T-helper 2 cell treated with Interferon-gamma antibody and Interleukin-4, amounts not matched to agents 5 μg/mL and 100 μg/mL, for 36 hours (primary cell): ENCODE results near the gene EIF3L.

Experiments used
- DNase-seq: peaks from one replicate; pipeline ENCODE4 v3.0.0; 2021; ENCODE audit warnings: low spot score
- H3K27ac Mint-ChIP-seq: one replicate; pipeline ENCODE4 v1.8.0; 2021; ENCODE audit warnings: mild to moderate bottlenecking, mixed read lengths
- H3K27me3 Mint-ChIP-seq: one replicate; pipeline ENCODE4 v1.8.0; 2021; ENCODE audit warnings: low read depth, mixed read lengths
- H3K36me3 Mint-ChIP-seq: one replicate; pipeline ENCODE4 v1.8.0; 2021; ENCODE audit warnings: low read depth, mixed read lengths
- H3K4me1 Mint-ChIP-seq: one replicate; pipeline ENCODE4 v1.8.0; 2021; ENCODE audit warnings: low read depth, mixed read lengths
- H3K4me3 Mint-ChIP-seq: one replicate; pipeline ENCODE4 v1.8.0; 2022; ENCODE audit warnings: mild to moderate bottlenecking, moderate library complexity, mixed read lengths
- H3K9me3 Mint-ChIP-seq: one replicate; pipeline ENCODE4 v1.8.0; 2021; ENCODE audit warnings: mixed read lengths

Gene EIF3L

GRCh38 chr22:37824674-37825641, 24.3 kb upstream of the EIF3L start:
- peak; percentile 23 for DNase-seq
- H3K36me3 Mint-ChIP-seq: peaks cover 5% of the 10 kb centered on the region
- H3K4me3 Mint-ChIP-seq: peak overlapping the region; percentile 73
- peaks cover 28% of the 10 kb centered on the region for H3K27me3 Mint-ChIP-seq
- H3K9me3 Mint-ChIP-seq: no peaks in the 10 kb centered on the region
- no peak overlapping the region for H3K27ac Mint-ChIP-seq
- H3K4me1 Mint-ChIP-seq: peaks cover 5% of the 10 kb centered on the region

DNA sequence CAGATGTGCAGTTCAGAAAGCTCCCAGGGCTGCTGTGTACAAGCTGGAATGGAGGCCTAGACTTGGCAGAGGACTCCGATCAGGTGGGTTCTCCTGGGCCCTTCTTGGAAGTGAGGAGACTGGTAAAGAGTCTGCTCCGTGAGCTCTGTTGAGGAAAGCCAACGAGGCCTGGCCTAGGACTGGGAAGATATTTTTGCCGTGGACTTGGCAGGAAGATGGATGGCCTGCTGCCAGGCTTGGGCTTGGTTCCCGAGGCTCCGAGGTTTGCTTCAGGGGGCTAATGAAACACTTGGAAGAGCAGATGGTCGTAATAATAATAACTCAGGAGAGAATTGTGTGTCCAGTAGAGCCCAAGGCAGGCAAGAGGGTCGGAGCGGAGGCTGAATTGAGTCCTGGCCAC, 22.2 kb upstream of the EIF3L start:
- no peak overlapping the region for H3K4me3 Mint-ChIP-seq
- H3K27ac Mint-ChIP-seq: no peak overlapping the region
- no peaks in the 10 kb centered on the region for H3K9me3 Mint-ChIP-seq
- DNase-seq: no peak
- H3K36me3 Mint-ChIP-seq: peaks cover 11% of the 10 kb centered on the region
- peaks cover 17% of the 10 kb centered on the region for H3K27me3 Mint-ChIP-seq
- peaks cover 5% of the 10 kb centered on the region for H3K4me1 Mint-ChIP-seq

DNA sequence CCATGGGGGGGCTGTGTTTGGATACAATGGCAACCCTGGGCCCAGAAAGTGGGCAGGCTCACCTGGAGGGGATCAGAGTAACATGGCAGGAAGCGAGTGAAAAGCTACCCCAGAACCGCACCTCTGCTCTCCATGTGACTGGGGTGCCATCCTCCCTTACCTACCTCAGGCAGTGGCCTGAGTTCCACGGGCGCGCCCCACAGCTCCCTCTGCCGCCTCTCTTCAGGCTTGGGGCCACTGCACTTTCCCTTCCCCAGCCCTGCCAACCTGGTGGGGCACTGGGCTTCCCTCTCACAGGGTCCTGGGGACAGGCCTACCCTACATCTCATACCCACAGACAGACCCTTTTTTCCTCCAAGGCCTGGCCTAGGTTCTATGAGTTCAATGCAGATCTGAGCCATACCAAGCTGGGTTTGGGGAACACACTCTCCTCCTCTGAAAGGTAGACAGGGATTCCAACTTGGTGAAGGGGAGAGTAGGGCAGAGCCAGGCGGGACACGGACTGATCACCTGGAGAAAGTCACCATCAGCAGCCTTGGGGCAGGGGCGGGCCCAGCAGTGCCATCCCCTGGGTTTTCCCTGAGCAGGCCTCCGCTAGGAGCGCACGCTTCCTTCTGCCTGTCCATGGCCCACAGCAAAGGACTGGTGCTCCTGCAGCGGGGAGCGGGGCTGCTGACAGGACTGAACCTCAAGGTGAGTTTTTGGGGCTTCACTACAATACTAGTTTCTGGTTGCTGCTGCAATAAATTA, 19.0 kb upstream of the EIF3L start:
- Mint-ChIP-seq H3K27me3 (peaks cover 2% of the 10 kb centered on the region), H3K9me3 (no peaks in the 10 kb centered on the region), H3K36me3 (peaks cover 19% of the 10 kb centered on the region), H3K4me3 (no peak overlapping the region), H3K27ac (no peak overlapping the region), H3K4me1 (peaks cover 2% of the 10 kb centered on the region)
- DNase-seq: no peak

DNA sequence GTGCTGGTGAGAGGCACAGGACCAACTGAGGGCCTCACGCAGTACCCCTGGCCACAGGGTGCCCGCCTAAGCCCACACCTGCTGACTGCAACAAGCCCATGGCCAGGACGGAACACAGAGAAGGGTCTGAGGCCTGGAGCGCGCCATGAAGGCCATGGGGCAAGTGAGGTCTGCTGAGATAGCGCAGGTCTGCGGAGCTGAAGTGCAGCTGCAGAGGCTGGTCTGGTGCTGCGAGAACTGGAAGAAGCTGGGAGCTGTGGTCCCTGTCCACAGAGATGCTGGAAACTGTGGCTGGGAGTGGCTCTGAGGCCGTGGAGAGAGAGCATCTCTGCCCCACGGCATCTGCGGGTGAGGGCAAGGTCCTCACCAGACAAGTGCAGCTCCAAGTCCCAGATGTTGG, 17.7 kb upstream of the EIF3L start:
- no peaks in the 10 kb centered on the region for H3K9me3 Mint-ChIP-seq
- no peaks in the 10 kb centered on the region for H3K27me3 Mint-ChIP-seq
- H3K36me3 Mint-ChIP-seq: peaks cover 19% of the 10 kb centered on the region
- no peak for DNase-seq
- no peaks in the 10 kb centered on the region for H3K4me1 Mint-ChIP-seq
- H3K4me3 Mint-ChIP-seq: no peak overlapping the region
- H3K27ac Mint-ChIP-seq: no peak overlapping the region

DNA sequence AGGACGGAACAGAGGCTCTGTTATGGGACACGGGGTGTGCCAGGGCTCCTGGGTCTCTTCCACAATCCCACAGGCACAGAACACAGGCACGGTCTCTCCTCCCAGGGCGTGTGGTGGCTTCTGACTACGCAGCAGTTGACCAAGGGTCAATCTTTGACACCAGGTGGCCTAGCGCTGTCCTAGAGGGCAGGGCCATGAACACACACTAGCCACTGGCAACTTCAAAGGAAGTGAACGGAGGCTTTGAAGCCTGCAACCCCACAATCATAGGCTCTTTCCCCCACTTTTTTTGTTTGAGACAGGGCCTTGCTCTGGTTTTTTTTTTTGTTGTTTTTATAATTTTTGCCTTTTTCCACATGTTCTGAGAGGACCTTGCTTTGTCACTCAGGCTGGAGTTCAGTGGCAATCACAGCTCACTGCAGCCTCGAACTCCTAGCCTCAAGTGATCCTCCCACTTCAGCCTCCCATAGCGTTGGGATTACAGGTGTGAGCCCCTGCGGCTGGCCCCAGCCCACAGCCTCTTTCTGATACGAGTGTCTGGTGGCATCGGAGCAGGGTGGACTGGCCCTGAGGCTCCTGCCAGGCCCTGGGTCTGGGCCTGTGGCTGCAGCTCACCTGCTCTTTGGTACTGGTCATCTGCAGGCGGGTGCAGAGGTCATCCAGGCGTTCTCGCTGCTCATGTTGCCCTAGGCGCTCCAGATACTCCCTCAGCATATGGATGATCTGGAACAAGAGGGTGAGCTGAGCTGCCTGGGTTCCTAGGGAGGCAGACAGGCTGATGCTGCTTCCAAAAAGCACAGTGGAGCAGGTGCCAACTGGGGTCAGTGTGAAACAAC, 17.0 kb upstream of the EIF3L start:
- H3K27ac Mint-ChIP-seq: no peak overlapping the region
- H3K4me1 Mint-ChIP-seq: no peaks in the 10 kb centered on the region
- DNase-seq: no peak
- no peak overlapping the region for H3K4me3 Mint-ChIP-seq
- peaks cover 23% of the 10 kb centered on the region for H3K36me3 Mint-ChIP-seq
- H3K27me3 Mint-ChIP-seq: no peaks in the 10 kb centered on the region
- no peaks in the 10 kb centered on the region for H3K9me3 Mint-ChIP-seq

DNA sequence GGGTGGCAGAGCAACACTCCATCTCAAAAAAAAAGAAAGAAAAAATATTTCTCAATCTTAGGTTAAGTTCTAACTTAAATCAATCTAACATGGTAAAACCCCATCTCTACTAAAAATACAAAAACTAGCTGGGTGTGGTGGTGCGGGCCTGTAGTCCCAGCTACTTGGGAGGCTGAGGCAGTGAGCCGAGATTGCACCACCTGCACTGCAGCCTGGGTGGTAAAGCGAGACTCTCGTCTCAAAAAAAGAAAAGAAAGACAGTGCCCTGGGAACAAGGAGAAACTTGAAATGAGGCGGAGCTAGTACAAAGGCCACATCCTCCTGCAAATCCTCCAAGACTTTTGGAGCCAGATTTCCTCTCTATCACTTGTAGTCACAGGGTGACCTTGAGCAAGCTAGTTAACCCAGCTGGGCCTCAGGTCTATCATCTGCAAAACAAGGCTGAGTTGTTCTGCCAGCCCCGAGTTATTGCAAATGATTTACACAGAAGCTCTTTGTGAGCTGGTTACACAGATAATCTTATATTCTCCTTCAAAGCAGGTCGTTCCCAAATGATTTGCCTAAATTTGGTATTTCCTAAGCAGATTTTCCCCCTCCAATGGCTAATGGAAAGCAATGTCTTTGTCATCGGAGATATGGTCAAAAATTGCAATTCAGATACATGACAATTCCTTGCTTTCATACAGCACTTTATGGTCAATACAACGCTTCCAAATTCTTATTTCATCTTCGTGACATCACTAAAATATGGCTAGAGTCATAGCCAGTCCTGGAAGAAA, 7.0 kb upstream of the EIF3L start:
- no peak overlapping the region for H3K27ac Mint-ChIP-seq
- H3K36me3 Mint-ChIP-seq: peaks cover 23% of the 10 kb centered on the region
- H3K9me3 Mint-ChIP-seq: peaks cover 3% of the 10 kb centered on the region
- no peaks in the 10 kb centered on the region for H3K27me3 Mint-ChIP-seq
- H3K4me3 Mint-ChIP-seq: peak overlapping the region; percentile 74
- H3K4me1 Mint-ChIP-seq: peaks cover 12% of the 10 kb centered on the region
- no peak for DNase-seq

- DNase-seq: peak; percentile 63
- peaks cover 20% of the 10 kb centered on the region for H3K36me3 Mint-ChIP-seq
- no peaks in the 10 kb centered on the region for H3K27me3 Mint-ChIP-seq
- peaks cover 22% of the 10 kb centered on the region for H3K4me1 Mint-ChIP-seq
- peaks cover 3% of the 10 kb centered on the region for H3K9me3 Mint-ChIP-seq
- peak overlapping the region; percentile 88 for H3K27ac Mint-ChIP-seq
- H3K4me3 Mint-ChIP-seq: peak overlapping the region; percentile 90
These were observed 5.5 kb upstream of the EIF3L start for GRCh38 chr22:37843741-37844089.

- H3K36me3 Mint-ChIP-seq: peaks cover 25% of the 10 kb centered on the region
These were observed 4.3 kb upstream of the EIF3L start for GRCh38 chr22:37844904-37845329.

DNA sequence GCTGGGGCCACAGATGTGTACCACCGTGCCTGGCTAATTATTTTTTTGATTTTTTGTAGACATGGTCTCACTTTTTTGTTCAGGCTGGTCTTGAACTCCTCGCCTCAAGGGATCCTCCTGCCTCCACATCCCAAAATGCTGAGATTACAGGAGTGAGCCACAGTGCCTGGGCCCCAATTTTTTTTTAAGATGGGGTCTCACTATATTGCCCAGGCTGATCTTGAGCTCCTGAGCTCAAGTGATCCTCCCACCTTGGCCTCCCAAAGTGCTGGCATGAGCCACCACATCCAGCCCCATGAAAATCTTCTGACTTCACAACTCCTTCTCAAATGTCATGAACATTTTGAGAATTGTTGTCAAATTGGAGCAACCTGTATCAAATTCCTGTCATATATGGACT, 2.8 kb upstream of the EIF3L start:
- no peaks in the 10 kb centered on the region for H3K27me3 Mint-ChIP-seq
- H3K4me1 Mint-ChIP-seq: peaks cover 36% of the 10 kb centered on the region
- H3K27ac Mint-ChIP-seq: no peak overlapping the region
- H3K36me3 Mint-ChIP-seq: peaks cover 35% of the 10 kb centered on the region
- H3K4me3 Mint-ChIP-seq: peak overlapping the region; percentile 15
- peaks cover 3% of the 10 kb centered on the region for H3K9me3 Mint-ChIP-seq
- no peak for DNase-seq

More at GRCh38 chr22:37844904-37845329, 4.3 kb upstream of the EIF3L start:
- peaks cover 3% of the 10 kb centered on the region for H3K9me3 Mint-ChIP-seq
- peak overlapping the region; percentile 80 for H3K4me3 Mint-ChIP-seq
- no peaks in the 10 kb centered on the region for H3K27me3 Mint-ChIP-seq
- no peak for DNase-seq
- H3K27ac Mint-ChIP-seq: peak overlapping the region; percentile 77
- peaks cover 27% of the 10 kb centered on the region for H3K4me1 Mint-ChIP-seq

- Mint-ChIP-seq H3K36me3 (peaks cover 45% of the 10 kb centered on the region), H3K4me3 (peak overlapping the region; percentile 97), H3K27ac (peak overlapping the region; percentile 97), H3K27me3 (no peaks in the 10 kb centered on the region), H3K9me3 (peaks cover 3% of the 10 kb centered on the region), H3K4me1 (peaks cover 29% of the 10 kb centered on the region)
- no peak for DNase-seq
These were observed 581 bp upstream of the EIF3L start for GRCh38 chr22:37848587-37849088.

GRCh38 chr22:37850801-37851200, 1.6 kb downstream of the EIF3L start:
- peak overlapping the region; percentile 60 for H3K4me3 Mint-ChIP-seq
- H3K4me1 Mint-ChIP-seq: peaks cover 35% of the 10 kb centered on the region

GRCh38 chr22:37852418-37852817, 3.2 kb downstream of the EIF3L start:
- H3K36me3 Mint-ChIP-seq: peaks cover 65% of the 10 kb centered on the region
- no peak overlapping the region for H3K4me3 Mint-ChIP-seq
- no peaks in the 10 kb centered on the region for H3K27me3 Mint-ChIP-seq
- peaks cover 33% of the 10 kb centered on the region for H3K4me1 Mint-ChIP-seq
- no peaks in the 10 kb centered on the region for H3K9me3 Mint-ChIP-seq
- DNase-seq: no peak
- no peak overlapping the region for H3K27ac Mint-ChIP-seq

More at GRCh38 chr22:37850801-37851200, 1.6 kb downstream of the EIF3L start:
- H3K36me3 Mint-ChIP-seq: peaks cover 57% of the 10 kb centered on the region
- peak overlapping the region; percentile 26 for H3K27ac Mint-ChIP-seq
- H3K27me3 Mint-ChIP-seq: no peaks in the 10 kb centered on the region
- H3K9me3 Mint-ChIP-seq: no peaks in the 10 kb centered on the region
- no peak for DNase-seq

DNA sequence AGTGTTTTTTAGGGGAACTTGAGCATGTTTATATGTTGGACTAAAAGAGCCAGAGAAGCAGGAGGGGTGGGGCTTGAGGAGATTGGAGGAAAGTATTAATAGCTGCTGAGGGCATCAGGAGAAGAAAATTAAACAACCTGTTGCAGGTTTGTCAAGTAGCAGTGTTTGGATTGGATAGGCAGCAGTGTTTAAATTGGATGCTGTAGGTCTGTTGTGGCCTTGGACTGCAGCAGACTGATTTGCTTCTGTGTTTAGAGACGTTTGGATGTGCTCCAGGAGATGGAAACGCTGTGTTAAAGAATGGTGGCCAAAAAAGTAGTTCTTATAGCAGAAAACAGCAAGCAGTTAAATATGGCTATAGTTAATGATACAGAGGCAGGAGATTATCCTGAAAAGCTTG, 5.7 kb downstream of the EIF3L start:
- H3K36me3 Mint-ChIP-seq: peaks cover 61% of the 10 kb centered on the region
- no peak overlapping the region for H3K27ac Mint-ChIP-seq
- no peaks in the 10 kb centered on the region for H3K9me3 Mint-ChIP-seq
- H3K27me3 Mint-ChIP-seq: no peaks in the 10 kb centered on the region
- H3K4me3 Mint-ChIP-seq: no peak overlapping the region
- no peak for DNase-seq
- peaks cover 23% of the 10 kb centered on the region for H3K4me1 Mint-ChIP-seq
